Osteocyte (in vitro differentiated cells): ENCODE data around the gene SLC45A1. TPM values are rescaled to one million over a fixed set of nuclear protein-coding genes. Genes with fewer than 3 reads are reported as not detected.

ENCODE experiments used
- DNase-seq: peaks from one replicate; pipeline ENCODE4 v3.0.0; 2021; ENCODE audit warnings: mixed read lengths; ENCODE audit not compliant: unreplicated experiment; ENCODE audit errors: extremely low spot score
- H3K27ac Mint-ChIP-seq: one replicate; pipeline ENCODE4 v1.8.0; 2021; ENCODE audit warnings: mild to moderate bottlenecking, mixed read lengths; ENCODE audit not compliant: unreplicated experiment
- H3K27me3 Mint-ChIP-seq: one replicate; pipeline ENCODE4 v1.8.0; 2021; ENCODE audit warnings: mixed read lengths; ENCODE audit not compliant: unreplicated experiment
- H3K36me3 Mint-ChIP-seq: one replicate; pipeline ENCODE4 v1.8.0; 2021; ENCODE audit warnings: mixed read lengths; ENCODE audit not compliant: unreplicated experiment
- H3K4me1 Mint-ChIP-seq: one replicate; pipeline ENCODE4 v1.8.0; 2021; ENCODE audit warnings: mixed read lengths; ENCODE audit not compliant: unreplicated experiment
- H3K4me3 Mint-ChIP-seq: one replicate; pipeline ENCODE4 v1.8.0; 2021; ENCODE audit warnings: mild to moderate bottlenecking, moderate library complexity, mixed read lengths; ENCODE audit not compliant: unreplicated experiment
- H3K9me3 Mint-ChIP-seq: one replicate; pipeline ENCODE4 v1.8.0; 2021; ENCODE audit warnings: mixed read lengths; ENCODE audit not compliant: unreplicated experiment
- total RNA-seq: library from RNA; stranded (reverse); gene quantifications from 2 replicates; pipeline ENCODE4 v1.2.1, GENCODE V29; 2021
- TF ChIP-seq, protein P1 (sequence below): fragments of 200-600 bp; sonication (generic); IDR thresholded peaks from 2 replicates; pipeline ENCODE4 v1.5.0; 2021; ENCODE audit warnings: antibody characterized with exemption, mild to moderate bottlenecking, moderate library complexity

Gene SLC45A1
- total RNA-seq, 1 donor from 2014 or later = 3.2 TPM

DNA sequence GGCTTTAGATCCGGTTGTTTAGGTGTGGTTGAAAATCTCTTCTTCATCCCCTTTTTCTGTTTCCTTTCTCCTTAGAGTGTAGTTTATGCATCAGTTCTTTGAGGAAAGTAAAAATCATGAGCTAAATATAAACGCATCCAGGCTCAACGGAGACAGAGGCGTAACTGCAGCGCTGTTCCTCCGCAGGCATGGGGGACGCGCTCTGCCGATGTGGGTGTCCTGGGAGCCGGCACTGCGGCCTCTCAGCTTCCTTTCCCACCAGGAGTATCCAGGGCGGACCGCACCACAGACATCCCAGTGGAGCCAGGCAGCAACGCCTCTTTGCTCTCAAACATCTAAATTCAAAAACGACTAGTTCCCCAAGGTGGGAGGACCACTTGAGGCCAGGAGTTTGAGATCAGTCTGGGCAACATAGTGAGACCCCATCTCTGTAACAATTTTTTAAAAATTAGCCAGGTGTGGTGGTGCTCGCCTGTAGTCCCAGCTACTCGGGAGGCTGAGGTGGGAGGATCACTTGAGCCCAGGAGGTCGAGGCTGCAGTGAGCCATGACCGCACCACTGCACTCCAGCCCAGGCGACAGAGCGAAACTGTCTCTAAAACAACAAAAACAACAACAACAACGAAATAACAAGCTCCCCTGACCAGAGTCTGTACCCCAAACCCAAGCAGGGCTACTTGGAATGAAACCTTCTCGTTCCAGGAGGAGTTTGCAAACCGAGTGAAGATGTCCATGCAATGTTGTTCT is 16.4 kb downstream of the SLC45A1 start:
- H3K4me3 Mint-ChIP-seq = no peak overlapping the region
- H3K4me1 Mint-ChIP-seq = peaks cover 6% of the 10 kb centered on the region
- H3K27me3 Mint-ChIP-seq = no peaks in the 10 kb centered on the region
- DNase-seq = no peak
- H3K9me3 Mint-ChIP-seq = peaks cover 3% of the 10 kb centered on the region
- TF ChIP-seq, protein P1, sequence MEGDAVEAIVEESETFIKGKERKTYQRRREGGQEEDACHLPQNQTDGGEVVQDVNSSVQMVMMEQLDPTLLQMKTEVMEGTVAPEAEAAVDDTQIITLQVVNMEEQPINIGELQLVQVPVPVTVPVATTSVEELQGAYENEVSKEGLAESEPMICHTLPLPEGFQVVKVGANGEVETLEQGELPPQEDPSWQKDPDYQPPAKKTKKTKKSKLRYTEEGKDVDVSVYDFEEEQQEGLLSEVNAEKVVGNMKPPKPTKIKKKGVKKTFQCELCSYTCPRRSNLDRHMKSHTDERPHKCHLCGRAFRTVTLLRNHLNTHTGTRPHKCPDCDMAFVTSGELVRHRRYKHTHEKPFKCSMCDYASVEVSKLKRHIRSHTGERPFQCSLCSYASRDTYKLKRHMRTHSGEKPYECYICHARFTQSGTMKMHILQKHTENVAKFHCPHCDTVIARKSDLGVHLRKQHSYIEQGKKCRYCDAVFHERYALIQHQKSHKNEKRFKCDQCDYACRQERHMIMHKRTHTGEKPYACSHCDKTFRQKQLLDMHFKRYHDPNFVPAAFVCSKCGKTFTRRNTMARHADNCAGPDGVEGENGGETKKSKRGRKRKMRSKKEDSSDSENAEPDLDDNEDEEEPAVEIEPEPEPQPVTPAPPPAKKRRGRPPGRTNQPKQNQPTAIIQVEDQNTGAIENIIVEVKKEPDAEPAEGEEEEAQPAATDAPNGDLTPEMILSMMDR = no peak
- H3K27ac Mint-ChIP-seq = no peak overlapping the region
- peaks cover 3% of the 10 kb centered on the region for H3K36me3 Mint-ChIP-seq

DNA sequence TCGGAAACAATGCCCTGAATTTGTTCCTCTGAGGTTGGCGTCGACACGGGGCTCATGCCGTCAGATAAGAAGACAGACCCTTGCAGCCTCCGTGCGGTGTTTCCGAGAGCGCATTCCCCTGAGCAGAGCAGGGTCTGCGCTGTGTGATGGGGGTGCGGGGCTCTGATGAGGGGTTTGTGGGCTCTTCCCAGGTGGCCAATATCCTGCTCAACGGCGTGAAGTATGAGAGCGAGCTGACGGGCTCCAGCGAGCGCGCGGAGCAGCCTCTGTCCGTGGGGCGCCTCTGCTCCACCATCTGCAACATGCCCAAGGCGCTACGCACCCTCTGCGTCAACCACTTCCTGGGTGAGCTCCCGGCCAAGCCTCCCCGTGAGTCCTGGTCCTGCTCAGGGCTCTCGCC is 17.3 kb downstream of the SLC45A1 start:
- no peaks in the 10 kb centered on the region for H3K27me3 Mint-ChIP-seq
- no peak overlapping the region for H3K27ac Mint-ChIP-seq
- H3K4me1 Mint-ChIP-seq = no peaks in the 10 kb centered on the region
- no peak for DNase-seq
- peaks cover 4% of the 10 kb centered on the region for H3K36me3 Mint-ChIP-seq
- H3K9me3 Mint-ChIP-seq = peaks cover 3% of the 10 kb centered on the region
- no peak overlapping the region for H3K4me3 Mint-ChIP-seq
- TF ChIP-seq, protein P1 = no peak

DNA sequence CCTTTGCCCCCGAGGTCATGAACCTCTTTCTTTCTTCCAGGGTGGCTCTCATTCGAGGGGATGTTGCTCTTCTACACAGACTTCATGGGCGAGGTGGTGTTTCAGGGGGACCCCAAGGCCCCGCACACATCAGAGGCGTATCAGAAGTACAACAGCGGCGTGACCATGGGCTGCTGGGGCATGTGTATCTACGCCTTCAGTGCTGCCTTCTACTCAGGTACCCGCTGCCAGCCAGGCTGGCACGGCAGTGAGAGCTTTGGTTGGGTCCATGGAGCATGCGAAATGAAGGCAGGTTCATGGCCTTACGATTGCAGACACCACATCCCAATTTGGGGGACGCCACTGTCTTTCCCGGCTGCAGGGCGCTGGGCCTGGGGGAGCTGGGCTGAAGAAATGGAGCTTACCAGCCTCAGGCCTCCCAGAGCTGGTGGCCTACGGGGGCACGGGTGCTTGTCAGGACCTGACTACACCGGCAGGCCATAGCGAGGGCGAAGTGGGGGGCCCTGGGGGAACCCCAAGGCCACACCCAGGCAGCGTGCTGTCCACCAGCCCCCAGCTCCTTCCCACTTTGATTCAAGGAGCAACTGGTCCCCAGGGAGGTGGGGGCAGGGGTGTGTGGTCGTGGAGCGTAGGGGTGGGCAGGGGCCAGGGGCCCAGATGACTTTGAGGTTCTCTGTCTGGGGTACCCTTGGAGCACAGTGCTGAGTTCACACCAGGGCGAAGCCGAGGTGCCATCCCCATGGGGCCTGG is 20.0 kb downstream of the SLC45A1 start:
- TF ChIP-seq, protein P1 = no peak
- Mint-ChIP-seq H3K4me3 (no peak overlapping the region), H3K36me3 (peaks cover 4% of the 10 kb centered on the region), H3K9me3 (peaks cover 3% of the 10 kb centered on the region), H3K27ac (no peak overlapping the region), H3K27me3 (no peaks in the 10 kb centered on the region), H3K4me1 (peaks cover 7% of the 10 kb centered on the region)
- no peak for DNase-seq

DNA sequence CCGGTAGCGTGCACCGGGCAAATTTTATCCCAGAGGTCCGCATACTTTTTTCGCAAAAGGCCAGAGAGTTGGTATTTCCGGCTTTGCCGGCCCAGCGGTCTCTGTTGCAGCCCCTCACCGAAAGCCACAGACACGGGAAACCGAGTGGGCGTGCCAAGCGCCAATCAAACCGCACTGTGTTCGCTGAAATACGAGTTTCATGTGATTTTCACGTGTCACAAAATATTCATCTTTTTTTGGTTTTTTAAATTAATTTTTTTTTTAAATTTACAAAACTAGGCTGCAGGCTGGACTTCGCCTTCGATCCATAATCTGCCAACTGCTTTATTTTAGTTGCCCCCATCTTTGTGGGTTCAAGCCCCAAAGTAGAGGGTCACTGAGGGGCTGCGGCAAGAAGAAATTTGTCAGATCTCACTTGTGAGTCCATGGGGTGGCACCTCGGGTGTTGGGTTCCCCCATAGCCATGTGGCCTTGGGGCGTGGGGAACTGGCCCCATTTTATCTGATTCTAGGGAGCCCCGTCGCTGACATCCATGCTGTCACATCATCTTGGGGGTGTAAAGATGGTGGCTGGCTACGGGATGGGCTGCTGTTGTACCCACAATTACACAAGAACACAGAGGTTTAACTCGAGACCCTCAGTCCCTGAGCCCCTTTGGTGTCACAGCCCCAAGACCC is 20.8 kb downstream of the SLC45A1 start:
- TF ChIP-seq, protein P1 = no peak
- H3K27ac Mint-ChIP-seq = no peak overlapping the region
- no peaks in the 10 kb centered on the region for H3K27me3 Mint-ChIP-seq
- peaks cover 3% of the 10 kb centered on the region for H3K9me3 Mint-ChIP-seq
- H3K4me3 Mint-ChIP-seq = no peak overlapping the region
- H3K4me1 Mint-ChIP-seq = peaks cover 14% of the 10 kb centered on the region
- no peak for DNase-seq
- H3K36me3 Mint-ChIP-seq = peaks cover 4% of the 10 kb centered on the region

DNA sequence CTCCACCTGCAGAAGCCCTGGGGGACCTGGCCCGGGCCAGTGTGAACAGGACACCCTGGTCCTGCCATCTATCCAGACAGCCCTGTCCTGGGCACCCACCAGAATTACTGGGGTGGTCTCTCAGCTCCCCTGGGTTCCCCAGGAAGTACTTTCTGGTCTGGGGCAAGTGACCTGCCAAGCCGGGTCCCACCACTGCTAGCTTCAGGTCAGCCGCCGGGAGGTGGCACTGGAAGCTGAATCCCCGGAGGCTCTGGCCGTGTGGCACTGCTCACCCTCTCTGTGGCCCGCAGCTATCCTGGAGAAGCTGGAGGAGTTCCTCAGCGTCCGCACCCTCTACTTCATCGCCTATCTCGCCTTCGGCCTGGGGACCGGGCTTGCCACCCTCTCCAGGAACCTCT is 21.3 kb downstream of the SLC45A1 start:
- no peaks in the 10 kb centered on the region for H3K27me3 Mint-ChIP-seq
- H3K4me1 Mint-ChIP-seq = peaks cover 19% of the 10 kb centered on the region
- H3K4me3 Mint-ChIP-seq = no peak overlapping the region
- TF ChIP-seq, protein P1 = no peak
- H3K9me3 Mint-ChIP-seq = peaks cover 3% of the 10 kb centered on the region
- peaks cover 4% of the 10 kb centered on the region for H3K36me3 Mint-ChIP-seq
- DNase-seq = no peak
- H3K27ac Mint-ChIP-seq = no peak overlapping the region
